GM12801 (cell line): ENCODE measurements around the gene KCNMB3.

ENCODE experiments used
- TF ChIP-seq, protein P1 (sequence below): IDR thresholded peaks from one replicate; pipeline ENCODE4 v1.5.1; 2011; ENCODE audit warnings: control low read depth; ENCODE audit not compliant: insufficient read length; ENCODE audit errors: extremely low read depth

KCNMB3 gene

GRCh38 chr3:179196098-179196497 lies 54.8 kb downstream of the KCNMB3 start:
- TF ChIP-seq, protein P1, sequence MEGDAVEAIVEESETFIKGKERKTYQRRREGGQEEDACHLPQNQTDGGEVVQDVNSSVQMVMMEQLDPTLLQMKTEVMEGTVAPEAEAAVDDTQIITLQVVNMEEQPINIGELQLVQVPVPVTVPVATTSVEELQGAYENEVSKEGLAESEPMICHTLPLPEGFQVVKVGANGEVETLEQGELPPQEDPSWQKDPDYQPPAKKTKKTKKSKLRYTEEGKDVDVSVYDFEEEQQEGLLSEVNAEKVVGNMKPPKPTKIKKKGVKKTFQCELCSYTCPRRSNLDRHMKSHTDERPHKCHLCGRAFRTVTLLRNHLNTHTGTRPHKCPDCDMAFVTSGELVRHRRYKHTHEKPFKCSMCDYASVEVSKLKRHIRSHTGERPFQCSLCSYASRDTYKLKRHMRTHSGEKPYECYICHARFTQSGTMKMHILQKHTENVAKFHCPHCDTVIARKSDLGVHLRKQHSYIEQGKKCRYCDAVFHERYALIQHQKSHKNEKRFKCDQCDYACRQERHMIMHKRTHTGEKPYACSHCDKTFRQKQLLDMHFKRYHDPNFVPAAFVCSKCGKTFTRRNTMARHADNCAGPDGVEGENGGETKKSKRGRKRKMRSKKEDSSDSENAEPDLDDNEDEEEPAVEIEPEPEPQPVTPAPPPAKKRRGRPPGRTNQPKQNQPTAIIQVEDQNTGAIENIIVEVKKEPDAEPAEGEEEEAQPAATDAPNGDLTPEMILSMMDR, result no peak

DNA sequence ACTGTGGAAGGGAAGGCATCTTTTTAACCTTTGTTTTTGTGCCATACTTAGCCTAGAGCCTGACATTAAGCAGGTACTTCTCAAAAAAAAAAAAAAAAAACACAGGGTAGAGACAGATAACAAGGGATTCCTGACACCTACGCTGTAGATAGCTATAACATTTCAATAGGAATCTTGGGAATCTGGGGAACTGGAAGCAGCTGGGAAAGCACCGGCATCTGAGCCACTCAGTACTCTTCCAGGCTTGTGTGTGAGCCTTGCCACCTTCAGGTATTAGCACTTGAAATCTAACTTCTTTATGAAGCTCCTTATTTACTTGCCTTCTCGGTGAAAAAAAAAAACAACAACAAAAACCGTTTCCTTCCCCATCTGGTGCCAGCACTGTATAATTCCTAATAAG lies 56.0 kb downstream of the KCNMB3 start:
- TF ChIP-seq, protein P1, result no peak
